H1 (cell line): ENCODE results near the gene RNF20.

Experiments
- CTCF ChIP-seq, 3 experiments: IDR thresholded peaks; 1 replicate in 2 of 3; 2 replicates in 1 of 3; pipeline versions ENCODE4 v1.5.1 to v1.6.1; 2011; ENCODE audit warnings: low read length in 3 of 3, mild to moderate bottlenecking in 3 of 3, inconsistent platforms in 2 of 3, low read depth in 1 of 3, moderate library complexity in 1 of 3; ENCODE audit not compliant: insufficient read depth in 1 of 3; ENCODE audit errors: control extremely low read depth in 1 of 3
- EGR1 ChIP-seq: IDR thresholded peaks from 2 replicates; pipeline ENCODE4 v1.6.1; 2011; ENCODE audit warnings: low read depth, low read length, borderline replicate concordance
- EP300 ChIP-seq, 2 experiments: IDR thresholded peaks; 1 replicate in 1 of 2; 2 replicates in 1 of 2; pipeline ENCODE4 v1.6.1; 2011 to 2012; ENCODE audit warnings: low read depth in 2 of 2, low read length in 2 of 2, mild to moderate bottlenecking in 2 of 2, borderline replicate concordance in 1 of 2, inconsistent platforms in 1 of 2, moderate library complexity in 1 of 2
- GABPA ChIP-seq: IDR thresholded peaks from 2 replicates; pipeline ENCODE4 v1.6.1; 2011; ENCODE audit warnings: mild to moderate bottlenecking, low read length, moderate library complexity, borderline replicate concordance; ENCODE audit not compliant: insufficient read depth
- MAX ChIP-seq: IDR thresholded peaks from 2 replicates; pipeline ENCODE4 v1.6.1; 2012; ENCODE audit warnings: inconsistent platforms
- POLR2A ChIP-seq, 2 experiments: IDR thresholded peaks; 1 replicate in 1 of 2; 2 replicates in 1 of 2; pipeline ENCODE4 v1.6.1; 2011; ENCODE audit warnings: low read depth in 2 of 2, low read length in 2 of 2, mild to moderate bottlenecking in 2 of 2; ENCODE audit errors: control extremely low read depth in 1 of 2
- POLR2AphosphoS5 ChIP-seq: IDR thresholded peaks from 2 replicates; pipeline ENCODE4 v1.6.1; 2011; ENCODE audit warnings: low read depth, low read length
- RAD21 ChIP-seq, 2 experiments: IDR thresholded peaks in 1 of 2; conservative IDR thresholded peaks in 1 of 2; 2 replicates each; pipeline ENCODE4 v1.6.1; 2011; ENCODE audit warnings: low read depth in 2 of 2, low read length in 2 of 2, improper control_type of control experiment in 1 of 2, inconsistent platforms in 1 of 2, mild to moderate bottlenecking in 1 of 2, moderate library complexity in 1 of 2
- SP1 ChIP-seq: IDR thresholded peaks from 2 replicates; pipeline ENCODE4 v1.6.1; 2011; ENCODE audit warnings: low read depth, low read length
- TBP ChIP-seq: IDR thresholded peaks from 2 replicates; pipeline ENCODE4 v1.6.1; 2011; ENCODE audit warnings: low read depth, low read length, improper control_type of control experiment
- TEAD4 ChIP-seq: IDR thresholded peaks from 2 replicates; pipeline ENCODE4 v1.6.1; 2012; ENCODE audit warnings: low read depth, low read length, inconsistent platforms, mixed read lengths
- ZNF274 ChIP-seq: IDR thresholded peaks from 2 replicates; pipeline ENCODE4 v1.7.0; 2012; ENCODE audit warnings: low read length, borderline replicate concordance; ENCODE audit errors: extremely low read depth
- TF ChIP-seq, protein P1 (sequence below): IDR thresholded peaks from 2 replicates; pipeline ENCODE4 v1.6.1; 2011; ENCODE audit warnings: low read depth, mild to moderate bottlenecking, low read length; ENCODE audit not compliant: insufficient read depth

- TF ChIP-seq ZNF274 = no peak
- TF ChIP-seq SP1 = no peak
- TF ChIP-seq EP300 (IDR thresholded peaks at IDR 0.05; ENCODE audit: borderline replicate concordance in 1 of 2, low read depth in 2 of 2, low read length in 2 of 2) = no peak
- TF ChIP-seq CTCF (IDR thresholded peaks at IDR 0.05; ENCODE audit: control extremely low read depth in 1 of 3, insufficient read depth in 1 of 3, low read depth in 1 of 3, low read length in 3 of 3) = no peak
- TF ChIP-seq GABPA = no peak
- no peak for TF ChIP-seq EGR1
- TF ChIP-seq TBP = no peak
- no peak for TF ChIP-seq POLR2A (IDR thresholded peaks at IDR 0.05; ENCODE audit: control extremely low read depth in 1 of 2, low read depth in 2 of 2, low read length in 2 of 2)
- TF ChIP-seq, protein P1, sequence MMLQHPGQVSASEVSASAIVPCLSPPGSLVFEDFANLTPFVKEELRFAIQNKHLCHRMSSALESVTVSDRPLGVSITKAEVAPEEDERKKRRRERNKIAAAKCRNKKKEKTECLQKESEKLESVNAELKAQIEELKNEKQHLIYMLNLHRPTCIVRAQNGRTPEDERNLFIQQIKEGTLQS = no peak
- TF ChIP-seq MAX = no peak
- no peak for TF ChIP-seq RAD21 (IDR thresholded peaks at IDR 0.05 in 1 of 2, conservative IDR thresholded peaks at IDR 0.05 in 1 of 2; ENCODE audit: low read depth in 2 of 2, low read length in 2 of 2)
- TF ChIP-seq POLR2AphosphoS5 = no peak
- no peak for TF ChIP-seq TEAD4
Measured at GRCh38 chr9:101593345-101593744, 59.7 kb downstream of the RNF20 start.
